HepG2 (cell line): ENCODE data around the gene SRXN1. TPM values are rescaled to one million over a fixed set of nuclear protein-coding genes. Genes with fewer than 3 reads are reported as not detected.
A peak's percentile ranks its signal among the peaks of the same experiment; 100 is the strongest.

ENCODE experiments used
- EEA1 ChIP-seq: sonication (generic); formaldehyde crosslinking; IDR thresholded peaks from 2 replicates; pipeline ENCODE4 v1.5.1; 2020; ENCODE audit warnings: mild to moderate bottlenecking, missing genetic modification reagents, borderline replicate concordance
- FIP1L1 ChIP-seq: fragments of 200-400 bp; formaldehyde crosslinking; IDR thresholded peaks from 2 replicates; pipeline ENCODE4 v1.6.1; 2018; ENCODE audit warnings: low read depth, mild to moderate bottlenecking, low read length, moderate library complexity, borderline replicate concordance; ENCODE audit not compliant: insufficient read depth
- GTF3A ChIP-seq: sonication (generic); formaldehyde crosslinking; conservative IDR thresholded peaks from 2 replicates; pipeline ENCODE4 v1.4.0; 2020; ENCODE audit warnings: mild to moderate bottlenecking, missing genetic modification reagents
- RBFOX2 ChIP-seq: fragments of 200-400 bp; formaldehyde crosslinking; IDR thresholded peaks from 2 replicates; pipeline ENCODE4 v1.6.1; 2017; ENCODE audit warnings: low read depth, mild to moderate bottlenecking, low read length
- SYNCRIP ChIP-seq: fragments of 200-400 bp; formaldehyde crosslinking; IDR thresholded peaks from 2 replicates; pipeline ENCODE4 v1.6.1; 2018; ENCODE audit warnings: mild to moderate bottlenecking, low read depth, low read length; ENCODE audit not compliant: insufficient read depth
- ZBTB1 ChIP-seq: sonication (generic); formaldehyde crosslinking; IDR thresholded peaks from 2 replicates; pipeline ENCODE4 v1.4.0; 2020; ENCODE audit warnings: missing genetic modification reagents, borderline replicate concordance
- ZFP1 ChIP-seq: IDR thresholded peaks from 2 replicates; pipeline ENCODE4 v1.6.1; 2016
- ZMYM3 ChIP-seq: sonication (generic); formaldehyde crosslinking; IDR thresholded peaks from 2 replicates; pipeline ENCODE4 v1.5.1; 2020; ENCODE audit warnings: mild to moderate bottlenecking, missing genetic modification reagents
- ZNF143 ChIP-seq: sonication (generic); formaldehyde crosslinking; IDR thresholded peaks from 2 replicates; pipeline ENCODE4 v1.4.0; 2020; ENCODE audit warnings: missing genetic modification reagents
- ZNF230 ChIP-seq: sonication (generic); formaldehyde crosslinking; IDR thresholded peaks from 2 replicates; pipeline ENCODE4 v1.4.0; 2020; ENCODE audit warnings: mild to moderate bottlenecking, missing genetic modification reagents
- ZNF326 ChIP-seq: sonication (generic); formaldehyde crosslinking; IDR thresholded peaks from 2 replicates; pipeline ENCODE4 v1.4.0; 2020; ENCODE audit warnings: missing genetic modification reagents, borderline replicate concordance
- ZNF549 ChIP-seq: sonication (generic); formaldehyde crosslinking; IDR thresholded peaks from 2 replicates; pipeline ENCODE4 v1.5.0; 2020; ENCODE audit warnings: missing genetic modification reagents
- polyA plus RNA-seq, 8 experiments: library from polyadenylated mRNA; depleted of rRNA in 3 of 8; stranded (reverse) in 7 of 8; unstranded in 1 of 8; fragments of >200 nt; fragmentation: Illumina TruSeq in 4 of 8; extraction: Trizol in 4 of 8; gene quantifications; 2 replicates each; pipeline versions ENCODE4 v1.2.1 to v1.2.3, GENCODE V29; 2011 to 2016; ENCODE audit warnings: low read depth in 4 of 8, missing spikeins in 1 of 8, mixed read lengths in 1 of 8; ENCODE audit not compliant: insufficient read depth in 1 of 8
- total RNA-seq, 5 experiments: library from RNA; depleted of rRNA; stranded (reverse); fragments of >200 nt; fragmentation: Illumina TruSeq; extraction: Trizol; gene quantifications; 2 replicates each; pipeline ENCODE4 v1.2.3, GENCODE V29; 2016; ENCODE audit warnings: low read depth in 1 of 5
- TF ChIP-seq, protein P1 (sequence below): sonication (generic); formaldehyde crosslinking; IDR thresholded peaks from 2 replicates; pipeline ENCODE4 v1.5.0; 2020; ENCODE audit warnings: mild to moderate bottlenecking, missing genetic modification reagents
- TF ChIP-seq, protein P2 (sequence below): sonication (generic); formaldehyde crosslinking; IDR thresholded peaks from 2 replicates; pipeline ENCODE4 v1.4.0; 2020; ENCODE audit warnings: missing genetic modification reagents, low read depth, mild to moderate bottlenecking, borderline replicate concordance
- TF ChIP-seq, protein P3 (sequence below): sonication (generic); formaldehyde crosslinking; IDR thresholded peaks from 2 replicates; pipeline ENCODE4 v1.5.0; 2020; ENCODE audit warnings: mild to moderate bottlenecking, low read depth, missing genetic modification reagents, borderline replicate concordance
- TF ChIP-seq, protein P4 (sequence below): sonication (generic); formaldehyde crosslinking; IDR thresholded peaks from 2 replicates; pipeline ENCODE4 v1.8.1; 2023; ENCODE audit warnings: missing genetic modification reagents, mild to moderate bottlenecking, borderline replicate concordance
- TF ChIP-seq, protein P5 (sequence below): sonication (generic); formaldehyde crosslinking; IDR thresholded peaks from 2 replicates; pipeline ENCODE4 v1.8.1; 2023; ENCODE audit warnings: mild to moderate bottlenecking, missing genetic modification reagents
- TF ChIP-seq, protein P6 (sequence below): sonication (generic); formaldehyde crosslinking; IDR thresholded peaks from 2 replicates; pipeline ENCODE4 v1.9.0; 2021; ENCODE audit warnings: missing genetic modification reagents, mild to moderate bottlenecking, borderline replicate concordance

The SRXN1 gene
- total and polyA plus RNA-seq, 2 of the 13 experiments (the other 11 are each of a cell fraction or from before 2014, with no cell fraction given) = 29.9 to 87.7 TPM

DNA sequence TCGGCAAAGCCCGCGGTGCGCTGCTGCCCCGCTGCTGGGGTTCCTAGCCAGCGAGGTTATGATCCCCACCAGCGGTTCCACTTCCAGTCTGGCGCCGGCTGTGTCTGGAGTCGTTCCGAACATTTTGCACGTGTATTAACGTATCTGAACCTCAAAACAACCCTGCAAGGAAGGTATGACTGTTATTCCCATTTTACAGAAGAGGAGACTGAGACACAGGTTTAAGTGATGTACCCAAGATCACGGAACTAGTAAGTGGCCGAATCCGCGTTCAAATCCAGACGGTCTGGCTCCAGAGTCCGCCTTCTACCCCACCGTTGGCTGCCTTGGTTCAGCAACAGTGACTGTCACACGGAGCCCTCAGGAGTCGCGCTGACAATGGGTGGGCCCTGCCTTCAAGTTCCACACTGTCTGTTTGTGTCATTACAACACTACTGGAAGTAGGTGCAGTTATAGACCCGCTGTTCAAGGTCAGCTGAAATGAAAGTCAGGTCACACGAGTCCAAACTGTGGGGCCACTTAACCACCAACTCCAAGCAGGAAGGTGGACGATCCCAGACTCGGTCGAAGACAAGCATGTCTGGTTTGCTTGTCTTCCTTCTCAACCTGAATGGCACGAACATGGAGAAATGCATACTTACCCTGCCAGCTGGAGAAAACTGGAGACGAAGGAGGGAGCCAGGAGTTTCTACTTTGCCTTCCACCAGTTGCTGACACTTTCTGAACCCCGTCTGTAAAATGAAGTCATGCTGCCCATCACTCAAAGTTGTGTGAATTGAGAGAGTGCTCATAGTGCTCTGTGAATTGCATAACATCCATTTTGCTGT, 803 bp upstream of the SRXN1 start (continued):
- TF ChIP-seq, protein P1, sequence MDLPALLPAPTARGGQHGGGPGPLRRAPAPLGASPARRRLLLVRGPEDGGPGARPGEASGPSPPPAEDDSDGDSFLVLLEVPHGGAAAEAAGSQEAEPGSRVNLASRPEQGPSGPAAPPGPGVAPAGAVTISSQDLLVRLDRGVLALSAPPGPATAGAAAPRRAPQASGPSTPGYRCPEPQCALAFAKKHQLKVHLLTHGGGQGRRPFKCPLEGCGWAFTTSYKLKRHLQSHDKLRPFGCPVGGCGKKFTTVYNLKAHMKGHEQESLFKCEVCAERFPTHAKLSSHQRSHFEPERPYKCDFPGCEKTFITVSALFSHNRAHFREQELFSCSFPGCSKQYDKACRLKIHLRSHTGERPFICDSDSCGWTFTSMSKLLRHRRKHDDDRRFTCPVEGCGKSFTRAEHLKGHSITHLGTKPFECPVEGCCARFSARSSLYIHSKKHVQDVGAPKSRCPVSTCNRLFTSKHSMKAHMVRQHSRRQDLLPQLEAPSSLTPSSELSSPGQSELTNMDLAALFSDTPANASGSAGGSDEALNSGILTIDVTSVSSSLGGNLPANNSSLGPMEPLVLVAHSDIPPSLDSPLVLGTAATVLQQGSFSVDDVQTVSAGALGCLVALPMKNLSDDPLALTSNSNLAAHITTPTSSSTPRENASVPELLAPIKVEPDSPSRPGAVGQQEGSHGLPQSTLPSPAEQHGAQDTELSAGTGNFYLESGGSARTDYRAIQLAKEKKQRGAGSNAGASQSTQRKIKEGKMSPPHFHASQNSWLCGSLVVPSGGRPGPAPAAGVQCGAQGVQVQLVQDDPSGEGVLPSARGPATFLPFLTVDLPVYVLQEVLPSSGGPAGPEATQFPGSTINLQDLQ (CRISPR knock-in tag) = no peak
- 0 out of 2 replicates have a peak, but pooled peaks have one; percentile 65 for TF ChIP-seq FIP1L1
- TF ChIP-seq, protein P2, sequence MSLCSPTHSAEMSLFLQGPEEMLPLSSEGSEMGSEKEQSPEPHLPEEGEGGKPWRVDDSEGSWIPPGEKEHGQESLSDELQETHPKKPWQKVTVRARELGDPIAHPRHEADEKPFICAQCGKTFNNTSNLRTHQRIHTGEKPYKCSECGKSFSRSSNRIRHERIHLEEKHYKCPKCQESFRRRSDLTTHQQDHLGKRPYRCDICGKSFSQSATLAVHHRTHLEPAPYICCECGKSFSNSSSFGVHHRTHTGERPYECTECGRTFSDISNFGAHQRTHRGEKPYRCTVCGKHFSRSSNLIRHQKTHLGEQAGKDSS (CRISPR knock-in tag) = peak; percentile 26; the same call in 1 of the 2 replicates
- no peak for TF ChIP-seq RBFOX2
- TF ChIP-seq, protein P3, sequence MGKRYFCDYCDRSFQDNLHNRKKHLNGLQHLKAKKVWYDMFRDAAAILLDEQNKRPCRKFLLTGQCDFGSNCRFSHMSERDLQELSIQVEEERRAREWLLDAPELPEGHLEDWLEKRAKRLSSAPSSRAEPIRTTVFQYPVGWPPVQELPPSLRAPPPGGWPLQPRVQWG = no peak
- TF ChIP-seq SYNCRIP = no peak
- TF ChIP-seq, protein P4, sequence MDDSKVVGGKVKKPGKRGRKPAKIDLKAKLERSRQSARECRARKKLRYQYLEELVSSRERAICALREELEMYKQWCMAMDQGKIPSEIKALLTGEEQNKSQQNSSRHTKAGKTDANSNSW = no peak
- no peak for TF ChIP-seq ZBTB1 (CRISPR knock-in tag)
- peak; percentile 99 for TF ChIP-seq ZMYM3 (CRISPR knock-in tag)
- TF ChIP-seq ZFP1 (CRISPR knock-in tag) = no peak
- TF ChIP-seq, protein P5, sequence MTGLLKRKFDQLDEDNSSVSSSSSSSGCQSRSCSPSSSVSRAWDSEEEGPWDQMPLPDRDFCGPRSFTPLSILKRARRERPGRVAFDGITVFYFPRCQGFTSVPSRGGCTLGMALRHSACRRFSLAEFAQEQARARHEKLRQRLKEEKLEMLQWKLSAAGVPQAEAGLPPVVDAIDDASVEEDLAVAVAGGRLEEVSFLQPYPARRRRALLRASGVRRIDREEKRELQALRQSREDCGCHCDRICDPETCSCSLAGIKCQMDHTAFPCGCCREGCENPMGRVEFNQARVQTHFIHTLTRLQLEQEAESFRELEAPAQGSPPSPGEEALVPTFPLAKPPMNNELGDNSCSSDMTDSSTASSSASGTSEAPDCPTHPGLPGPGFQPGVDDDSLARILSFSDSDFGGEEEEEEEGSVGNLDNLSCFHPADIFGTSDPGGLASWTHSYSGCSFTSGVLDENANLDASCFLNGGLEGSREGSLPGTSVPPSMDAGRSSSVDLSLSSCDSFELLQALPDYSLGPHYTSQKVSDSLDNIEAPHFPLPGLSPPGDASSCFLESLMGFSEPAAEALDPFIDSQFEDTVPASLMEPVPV = no peak; the same call in 1 of the 2 replicates
- TF ChIP-seq EEA1 = no peak
- TF ChIP-seq ZNF230 (CRISPR knock-in tag) = no peak
- no peak for TF ChIP-seq ZNF326
- TF ChIP-seq GTF3A (CRISPR knock-in tag) = no peak
- TF ChIP-seq ZNF143 = peak; percentile 26; the same call in 1 of the 2 replicates
- TF ChIP-seq, protein P6, sequence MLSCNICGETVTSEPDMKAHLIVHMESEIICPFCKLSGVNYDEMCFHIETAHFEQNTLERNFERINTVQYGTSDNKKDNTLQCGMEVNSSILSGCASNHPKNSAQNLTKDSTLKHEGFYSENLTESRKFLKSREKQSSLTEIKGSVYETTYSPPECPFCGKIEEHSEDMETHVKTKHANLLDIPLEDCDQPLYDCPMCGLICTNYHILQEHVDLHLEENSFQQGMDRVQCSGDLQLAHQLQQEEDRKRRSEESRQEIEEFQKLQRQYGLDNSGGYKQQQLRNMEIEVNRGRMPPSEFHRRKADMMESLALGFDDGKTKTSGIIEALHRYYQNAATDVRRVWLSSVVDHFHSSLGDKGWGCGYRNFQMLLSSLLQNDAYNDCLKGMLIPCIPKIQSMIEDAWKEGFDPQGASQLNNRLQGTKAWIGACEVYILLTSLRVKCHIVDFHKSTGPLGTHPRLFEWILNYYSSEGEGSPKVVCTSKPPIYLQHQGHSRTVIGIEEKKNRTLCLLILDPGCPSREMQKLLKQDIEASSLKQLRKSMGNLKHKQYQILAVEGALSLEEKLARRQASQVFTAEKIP = no peak
- no peak for TF ChIP-seq ZNF549 (CRISPR knock-in tag)
